GM10847 (cell line): Measurements from ENCODE around the gene TRAPPC14.

ENCODE experiments used
- POLR2A ChIP-seq: IDR thresholded peaks from 2 replicates; pipeline ENCODE4 v1.6.1; 2011; ENCODE audit not compliant: insufficient read length; ENCODE audit errors: extremely low read depth

Gene TRAPPC14

DNA sequence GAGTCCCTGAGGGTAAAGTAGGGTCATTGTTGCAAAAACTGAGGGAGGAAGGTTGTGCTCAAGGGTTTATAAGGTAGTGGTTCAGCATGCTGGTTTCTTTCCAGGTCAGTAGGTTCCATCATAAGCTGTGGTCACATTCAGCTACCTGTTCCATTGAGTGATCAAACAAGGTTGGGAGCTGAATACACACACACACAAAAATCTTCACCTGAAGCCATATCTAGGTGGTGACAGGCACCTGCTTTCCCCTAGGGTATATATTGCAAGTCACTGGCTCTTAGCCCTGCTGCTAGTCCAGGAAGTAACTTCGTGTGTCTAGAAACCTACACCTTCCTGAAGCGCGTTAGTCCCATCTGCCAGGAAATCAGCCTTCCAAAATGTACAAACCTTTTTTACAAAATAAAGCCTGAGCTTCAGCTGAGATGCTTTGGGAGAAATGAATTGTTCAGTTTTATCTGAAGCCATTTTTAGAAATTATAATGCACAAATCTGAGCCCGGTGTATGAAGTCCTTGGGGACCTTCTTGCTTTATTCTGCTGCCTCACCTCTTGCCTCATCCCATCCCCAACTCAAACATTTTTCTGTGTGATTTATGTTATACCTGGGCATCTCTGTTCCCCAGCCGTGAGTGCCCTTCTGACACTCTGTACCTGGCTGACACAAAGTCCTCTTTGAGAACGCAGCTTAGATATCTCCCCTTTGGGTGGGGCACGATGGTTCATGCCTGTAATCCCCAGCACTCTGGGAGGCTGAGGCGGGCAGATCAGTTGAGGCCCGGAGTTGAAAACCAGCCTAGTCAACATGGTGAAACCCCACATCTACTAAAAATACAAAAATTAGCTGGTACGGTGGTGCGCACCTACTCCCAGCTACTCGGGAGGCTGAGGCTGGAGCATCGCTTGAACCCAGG lies 20.4 kb downstream of the TRAPPC14 start:
- TF ChIP-seq POLR2A, result no peak

DNA sequence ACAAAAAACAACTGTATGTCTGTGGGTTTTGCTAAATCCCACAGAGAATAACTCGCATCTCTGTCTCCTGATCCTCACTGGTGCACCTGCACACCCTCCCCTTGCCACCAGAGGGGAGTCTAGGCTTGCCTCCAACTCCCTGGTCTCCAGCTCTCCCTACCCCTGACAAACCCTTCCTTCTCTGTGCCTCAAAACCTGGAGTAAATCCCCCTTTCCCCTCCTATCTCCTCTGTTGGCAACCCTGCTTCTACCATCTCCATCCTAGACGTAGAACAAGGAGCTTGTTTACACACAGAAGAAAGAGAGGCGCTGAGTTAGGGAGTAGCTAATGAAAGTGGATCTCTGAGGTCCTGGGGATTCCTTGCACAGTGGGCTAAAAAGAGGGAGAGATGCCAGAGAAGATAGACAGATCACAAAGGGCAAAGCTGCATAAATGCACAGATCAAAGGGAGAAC lies 25.8 kb downstream of the TRAPPC14 start:
- TF ChIP-seq POLR2A, result no peak

DNA sequence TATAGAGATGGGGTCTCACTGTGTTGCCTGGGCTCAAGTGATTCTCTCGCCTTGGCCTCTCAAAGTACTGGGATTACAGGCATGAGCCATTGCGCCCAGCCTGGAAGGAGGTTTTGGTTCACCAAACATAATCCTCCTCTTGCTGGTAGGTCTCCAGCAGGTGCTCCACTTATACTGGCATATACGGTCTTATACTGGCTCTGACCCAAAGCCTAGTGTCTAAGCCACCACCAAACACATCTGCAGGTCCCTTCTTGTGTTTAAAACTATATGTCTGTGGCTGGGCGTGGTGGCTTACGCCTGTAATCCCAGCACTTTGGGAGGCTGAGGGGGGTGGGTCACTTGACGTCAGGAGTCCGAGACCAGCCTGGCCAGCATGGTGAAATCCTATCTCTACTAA lies 26.4 kb downstream of the TRAPPC14 start:
- TF ChIP-seq POLR2A, result no peak

DNA sequence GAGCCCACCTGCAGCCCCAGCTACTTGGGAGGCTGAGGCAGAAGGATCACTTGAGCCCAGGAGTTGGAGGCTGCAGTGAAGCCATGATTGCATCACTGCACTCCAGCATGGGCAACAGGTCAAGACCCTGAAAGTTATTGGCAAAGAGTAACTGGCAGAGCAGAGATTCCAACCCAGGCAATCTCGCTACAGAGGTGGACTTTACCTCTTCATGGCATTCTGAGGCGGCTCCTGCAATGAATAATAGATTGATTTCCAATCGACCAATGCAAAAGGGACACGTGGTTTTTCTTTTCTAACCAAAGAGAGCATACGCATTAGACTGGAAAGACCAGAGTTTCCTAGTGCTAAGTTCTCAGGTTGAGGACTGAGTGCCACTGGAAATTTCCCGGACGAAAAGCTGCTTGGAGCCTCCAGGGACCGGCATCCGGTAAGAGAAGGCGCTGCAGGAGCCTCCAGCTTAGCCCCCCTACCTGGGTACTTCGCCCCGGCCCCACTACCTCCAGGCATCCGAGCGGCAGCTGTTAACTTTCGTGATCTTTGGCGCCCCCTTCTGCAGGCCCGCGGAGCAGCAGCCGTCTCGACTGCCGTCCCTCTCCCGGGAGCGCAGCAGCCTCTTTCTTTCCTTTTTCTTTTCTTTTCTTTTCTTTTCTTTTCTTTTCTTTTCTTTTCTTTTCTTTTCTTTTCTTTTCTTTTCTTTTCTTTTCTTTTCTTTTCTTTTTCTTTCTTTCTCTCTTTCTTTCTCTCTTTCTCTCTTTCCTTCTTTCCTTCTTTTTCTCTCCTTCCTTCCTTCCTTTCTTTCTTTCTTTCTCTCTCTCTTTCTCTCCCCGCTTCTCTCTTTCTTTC lies 27.7 kb downstream of the TRAPPC14 start:
- no peak for TF ChIP-seq POLR2A

DNA sequence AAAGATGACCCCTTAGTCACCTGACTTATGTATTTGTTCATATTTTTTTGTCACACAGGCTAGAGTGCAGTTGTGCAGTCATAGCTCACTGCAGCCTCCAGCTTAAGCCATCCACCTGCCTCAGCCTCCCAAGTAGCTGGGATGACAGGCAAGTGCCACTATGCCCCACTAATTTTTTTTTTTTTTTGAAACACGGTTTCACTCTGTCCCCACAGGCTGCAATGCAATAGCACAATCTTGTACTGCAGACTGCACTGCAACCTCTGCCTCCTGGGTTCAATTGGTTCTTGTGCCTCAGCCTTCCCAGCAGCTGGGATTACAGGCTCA lies 29.9 kb downstream of the TRAPPC14 start:
- no peak for TF ChIP-seq POLR2A

DNA sequence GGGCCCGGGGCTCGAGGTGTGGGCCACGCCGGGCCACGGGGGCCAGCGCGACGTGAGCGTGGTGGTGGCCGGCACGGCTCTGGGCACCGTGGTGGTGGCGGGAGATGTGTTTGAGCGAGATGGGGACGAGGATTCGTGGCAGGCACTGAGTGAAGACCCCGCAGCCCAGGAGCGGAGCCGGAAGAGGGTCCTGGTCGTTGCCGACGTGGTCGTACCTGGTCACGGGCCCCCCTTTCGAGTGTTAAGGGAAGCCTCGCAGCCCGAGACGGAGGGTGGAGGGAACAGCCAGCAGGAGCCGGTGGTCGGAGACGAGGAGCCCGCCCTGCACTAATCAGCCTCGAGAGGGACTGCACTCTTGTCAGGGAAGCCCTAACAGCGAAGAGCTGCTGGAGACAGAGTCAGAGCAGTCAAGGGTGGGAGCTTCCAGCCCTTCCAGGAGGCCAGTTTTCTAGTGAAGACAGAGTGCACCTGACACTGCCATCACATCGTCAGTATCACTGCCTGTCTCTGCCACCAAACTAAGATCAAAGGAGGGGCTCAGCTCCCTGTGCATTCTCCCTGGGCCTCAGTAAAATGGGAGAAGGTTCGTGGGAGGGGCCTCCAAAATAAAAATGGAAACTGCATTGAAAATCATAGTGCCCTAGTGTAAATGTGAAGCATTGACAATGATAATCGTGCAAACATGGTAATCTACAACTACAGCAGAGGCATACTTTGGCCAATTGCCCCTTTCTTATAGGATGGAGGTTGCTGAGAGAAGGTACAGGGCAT lies 30.5 kb downstream of the TRAPPC14 start:
- TF ChIP-seq POLR2A, result no peak

DNA sequence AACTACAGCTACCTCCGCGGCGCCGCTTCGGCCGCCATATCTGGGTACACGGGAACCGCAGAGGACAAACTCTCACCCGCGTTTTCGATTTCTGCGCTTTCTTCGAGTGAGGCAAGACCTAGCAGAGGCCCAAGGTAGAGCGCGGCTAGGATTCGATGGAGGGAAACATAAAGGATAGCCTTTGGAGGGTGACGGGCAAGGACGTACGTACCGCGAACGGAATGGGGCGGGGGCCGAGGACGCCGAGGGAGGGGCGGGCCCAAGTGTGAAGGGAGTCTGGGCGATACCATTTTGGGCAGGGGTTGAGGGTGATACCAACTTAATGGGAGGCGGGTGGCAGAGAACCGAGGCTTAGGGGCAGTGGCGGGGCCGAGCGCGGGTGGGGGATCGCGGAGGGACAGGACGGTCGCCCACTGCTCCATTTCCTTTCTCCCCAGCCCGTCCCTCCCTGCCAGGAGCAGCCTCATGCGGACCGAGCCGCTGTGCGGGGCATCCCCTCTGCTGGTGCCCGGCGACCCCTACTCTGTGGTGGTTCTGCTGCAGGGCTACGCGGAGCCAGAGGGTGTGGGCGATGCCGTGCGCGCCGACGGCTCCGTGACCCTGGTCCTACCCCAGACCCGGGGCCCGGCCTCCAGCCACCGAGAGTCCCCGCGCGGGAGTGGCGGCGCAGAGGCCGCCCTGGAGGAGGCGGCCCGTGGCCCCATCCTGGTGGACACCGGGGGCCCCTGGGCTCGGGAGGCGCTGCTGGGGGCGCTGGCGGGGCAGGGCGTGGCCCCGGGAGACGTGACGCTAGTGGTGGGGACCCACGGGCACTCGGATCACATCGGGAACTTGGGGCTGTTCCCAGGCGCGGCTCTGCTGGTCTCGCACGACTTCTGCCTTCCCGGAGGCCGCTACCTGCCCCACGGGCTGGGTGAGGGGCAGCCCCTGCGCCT lies 31.3 kb downstream of the TRAPPC14 start, which contains the start of gene MBLAC1:
MBLAC1 (plus strand) TSS at position 37 of the 935 bp plus-strand sequence; CDS start at position 466, 429 bp downstream.
- TF ChIP-seq POLR2A, result peak; percentile 62

DNA sequence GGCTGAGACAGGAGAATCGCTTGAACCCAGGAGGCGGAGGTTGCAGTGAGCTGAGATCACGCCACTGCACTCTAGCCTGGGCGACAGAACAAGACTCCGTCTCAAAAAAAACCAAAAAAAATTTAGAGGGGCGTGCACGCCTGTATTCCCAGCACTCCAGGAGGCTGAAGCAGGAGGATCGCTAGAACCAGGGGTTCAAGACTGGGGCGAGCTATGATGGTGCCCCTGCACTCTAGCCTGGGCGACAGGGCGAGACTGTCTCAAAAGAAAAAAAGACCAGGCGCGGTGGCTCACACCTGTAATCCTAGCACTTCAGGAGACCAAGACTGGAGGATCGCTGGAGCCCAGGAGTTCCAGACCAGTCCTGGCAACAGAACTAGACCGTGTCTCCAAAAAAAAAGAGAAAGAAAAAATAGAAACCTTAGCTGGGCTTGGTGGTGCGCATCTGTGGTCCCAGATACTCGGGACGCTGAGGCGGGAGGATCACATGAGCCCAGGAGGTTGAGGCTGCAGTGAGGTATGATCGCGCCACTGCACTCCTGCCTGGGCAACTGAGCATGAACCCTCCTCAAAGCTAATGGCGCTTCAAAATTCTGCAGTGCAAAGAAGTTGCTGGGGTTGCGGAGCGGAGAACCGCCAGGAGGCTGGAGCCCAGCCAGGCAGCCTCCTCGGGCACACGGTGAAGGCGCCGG lies 32.1 kb downstream of the TRAPPC14 start:
- no peak for TF ChIP-seq POLR2A

DNA sequence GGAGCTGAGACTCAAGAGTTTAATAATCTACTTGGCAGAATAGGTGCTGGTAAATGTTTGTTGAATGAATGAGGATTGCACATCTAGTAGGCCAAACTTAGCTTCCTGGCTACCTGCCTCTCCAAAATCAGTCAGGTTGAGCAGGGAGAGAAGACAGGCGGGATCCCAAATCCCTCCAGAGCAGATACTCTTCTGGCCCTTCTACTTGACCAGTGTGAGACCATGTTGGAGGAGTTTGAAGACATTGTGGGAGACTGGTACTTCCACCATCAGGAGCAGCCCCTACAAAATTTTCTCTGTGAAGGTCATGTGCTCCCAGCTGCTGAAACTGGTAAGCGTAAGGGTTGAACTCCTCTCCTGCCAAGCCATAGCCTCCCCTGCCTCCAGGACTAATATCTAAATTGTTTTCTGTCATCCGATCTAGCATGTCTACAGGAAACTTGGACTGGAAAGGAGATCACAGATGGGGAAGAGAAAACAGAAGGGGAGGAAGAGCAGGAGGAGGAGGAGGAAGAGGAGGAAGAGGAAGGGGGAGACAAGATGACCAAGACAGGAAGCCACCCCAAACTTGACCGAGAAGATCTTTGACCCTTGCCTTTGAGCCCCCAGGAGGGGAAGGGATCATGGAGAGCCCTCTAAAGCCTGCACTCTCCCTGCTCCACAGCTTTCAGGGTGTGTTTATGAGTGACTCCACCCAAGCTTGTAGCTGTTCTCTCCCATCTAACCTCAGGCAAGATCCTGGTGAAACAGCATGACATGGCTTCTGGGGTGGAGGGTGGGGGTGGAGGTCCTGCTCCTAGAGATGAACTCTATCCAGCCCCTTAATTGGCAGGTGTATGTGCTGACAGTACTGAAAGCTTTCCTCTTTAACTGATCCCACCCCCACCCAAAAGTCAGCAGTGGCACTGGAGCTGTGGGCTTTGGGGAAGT lies 34.0 kb downstream of the TRAPPC14 start:
- no peak for TF ChIP-seq POLR2A

DNA sequence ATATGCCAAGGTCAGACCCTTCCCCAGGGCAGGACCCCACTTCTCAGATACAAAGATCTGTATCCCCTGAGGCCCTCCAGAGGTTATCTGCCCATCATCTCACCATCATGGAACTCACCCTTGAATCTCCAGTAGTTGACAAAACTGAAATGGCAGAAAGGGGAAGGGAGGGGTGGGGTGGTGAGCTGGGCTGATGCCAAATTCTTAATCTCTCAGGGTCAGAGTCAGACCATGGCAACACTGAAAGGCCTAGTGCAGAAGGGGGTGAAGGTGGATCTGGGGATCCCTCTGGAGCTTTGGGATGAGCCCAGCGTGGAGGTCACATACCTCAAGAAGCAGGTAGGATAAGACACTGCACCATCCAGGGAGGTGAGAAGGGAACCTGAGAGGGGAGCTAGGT lies 36.0 kb downstream of the TRAPPC14 start:
- TF ChIP-seq POLR2A, result no peak

DNA sequence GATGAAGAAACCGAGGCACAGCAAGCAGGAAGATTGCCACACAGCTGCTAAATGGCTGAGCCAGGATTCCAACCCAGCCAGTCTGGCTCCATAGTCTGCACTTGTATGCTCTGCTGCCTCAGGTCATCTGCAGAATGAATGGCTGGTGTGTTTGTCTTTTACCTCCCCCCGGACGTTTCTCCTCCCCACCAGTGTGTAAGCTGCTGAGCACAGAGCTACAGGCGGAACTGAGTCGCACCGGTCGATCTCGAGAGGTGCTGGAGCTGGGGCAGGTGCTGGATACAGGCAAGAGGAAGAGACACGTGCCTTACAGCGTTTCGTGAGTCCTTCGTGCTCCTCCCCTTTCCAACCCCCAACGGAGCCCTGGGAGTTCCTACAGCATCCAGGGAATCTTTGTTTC lies 36.5 kb downstream of the TRAPPC14 start:
- no peak for TF ChIP-seq POLR2A

DNA sequence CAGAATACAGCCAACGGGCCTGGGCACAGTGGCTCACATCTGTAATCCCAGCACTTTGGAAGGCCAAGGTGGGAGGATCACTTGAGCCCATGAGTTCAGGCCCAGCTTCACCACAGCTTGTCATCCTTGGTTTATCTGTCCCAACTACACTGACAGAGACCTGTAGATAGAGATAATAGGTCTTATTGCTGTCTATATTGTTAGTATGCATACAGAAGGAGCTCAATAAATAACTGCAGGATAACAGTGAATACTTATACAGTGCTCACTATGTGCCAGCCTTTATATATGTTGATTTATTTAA lies 37.8 kb downstream of the TRAPPC14 start:
- TF ChIP-seq POLR2A, result no peak
